ENCODE measurements around the gene FAM131C.

GRCh38 chr1:16013220-16013907 is 60.1 kb downstream of the FAM131C start:
- TF ChIP-seq, protein P1, sequence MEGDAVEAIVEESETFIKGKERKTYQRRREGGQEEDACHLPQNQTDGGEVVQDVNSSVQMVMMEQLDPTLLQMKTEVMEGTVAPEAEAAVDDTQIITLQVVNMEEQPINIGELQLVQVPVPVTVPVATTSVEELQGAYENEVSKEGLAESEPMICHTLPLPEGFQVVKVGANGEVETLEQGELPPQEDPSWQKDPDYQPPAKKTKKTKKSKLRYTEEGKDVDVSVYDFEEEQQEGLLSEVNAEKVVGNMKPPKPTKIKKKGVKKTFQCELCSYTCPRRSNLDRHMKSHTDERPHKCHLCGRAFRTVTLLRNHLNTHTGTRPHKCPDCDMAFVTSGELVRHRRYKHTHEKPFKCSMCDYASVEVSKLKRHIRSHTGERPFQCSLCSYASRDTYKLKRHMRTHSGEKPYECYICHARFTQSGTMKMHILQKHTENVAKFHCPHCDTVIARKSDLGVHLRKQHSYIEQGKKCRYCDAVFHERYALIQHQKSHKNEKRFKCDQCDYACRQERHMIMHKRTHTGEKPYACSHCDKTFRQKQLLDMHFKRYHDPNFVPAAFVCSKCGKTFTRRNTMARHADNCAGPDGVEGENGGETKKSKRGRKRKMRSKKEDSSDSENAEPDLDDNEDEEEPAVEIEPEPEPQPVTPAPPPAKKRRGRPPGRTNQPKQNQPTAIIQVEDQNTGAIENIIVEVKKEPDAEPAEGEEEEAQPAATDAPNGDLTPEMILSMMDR (IDR thresholded peaks at IDR 0.05; ENCODE audit: insufficient read depth, low read length) = no peak
- no peak for TF ChIP-seq GABPA (IDR thresholded peaks at IDR 0.05; ENCODE audit: low read depth)
- no peak for TF ChIP-seq POLR2AphosphoS5 (IDR thresholded peaks at IDR 0.05; ENCODE audit: low read depth)
- TF ChIP-seq REST (IDR thresholded peaks at IDR 0.05; ENCODE audit: insufficient replicate concordance, low read depth) = no peak
- no peak for TF ChIP-seq SPI1 (IDR thresholded peaks at IDR 0.05; ENCODE audit: borderline replicate concordance, low read depth)
